ENCODE measurements around the gene CPXM1.
"Not testable (repeated sequence)": the region's sequence is repeated elsewhere in the genome, so short reads cannot be mapped to it uniquely, and the experiment has no call there.

Gene CPXM1

DNA sequence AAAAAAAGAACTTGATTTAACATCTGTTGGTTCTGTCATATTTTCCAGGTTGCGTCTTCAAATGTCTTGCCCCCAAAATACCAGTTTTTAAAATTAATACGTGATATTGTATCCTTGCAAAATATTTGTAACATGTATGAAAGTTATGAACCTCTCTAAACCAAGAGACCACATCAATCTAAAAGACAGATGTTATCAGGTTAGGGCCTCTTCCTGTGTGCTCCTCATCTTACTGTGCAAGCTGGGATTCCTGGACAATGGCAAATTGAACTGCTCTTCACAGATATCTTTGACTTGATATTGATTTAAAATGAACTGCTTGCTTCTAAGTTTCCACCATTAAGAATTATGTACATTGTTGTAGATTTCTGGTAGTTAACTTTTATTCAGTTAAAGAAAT lies 25.3 kb upstream of the CPXM1 start:
- H3K27ac ChIP-seq = no peak overlapping the region

DNA sequence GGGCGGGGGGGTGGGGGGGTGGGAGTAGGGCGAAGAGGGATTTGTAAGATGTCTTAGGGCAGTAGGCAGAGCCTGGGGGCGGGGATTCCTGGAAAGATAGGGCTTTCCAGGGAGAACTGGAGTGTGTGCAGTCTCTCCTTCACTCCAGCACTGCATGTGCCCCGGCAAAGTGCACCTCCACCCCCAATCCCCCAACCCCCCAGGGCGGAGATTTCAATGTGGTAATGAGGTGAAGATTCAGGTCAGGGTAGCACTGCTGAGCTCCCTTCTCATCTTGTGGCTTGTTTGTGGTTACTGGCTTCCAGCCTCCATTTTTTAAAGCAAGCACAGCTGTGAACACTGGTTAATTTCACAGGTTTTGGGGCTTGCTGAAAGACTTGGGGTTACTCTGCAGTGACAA lies 21.6 kb upstream of the CPXM1 start:
- no peak for DNase-seq (ENCODE audit: low read depth, low spot score)
- no peak overlapping the region for H3K27ac ChIP-seq

More for the DNA sequence above, 25.3 kb upstream of the CPXM1 start:
- no peak for DNase-seq (ENCODE audit: low read depth, low spot score)

DNA sequence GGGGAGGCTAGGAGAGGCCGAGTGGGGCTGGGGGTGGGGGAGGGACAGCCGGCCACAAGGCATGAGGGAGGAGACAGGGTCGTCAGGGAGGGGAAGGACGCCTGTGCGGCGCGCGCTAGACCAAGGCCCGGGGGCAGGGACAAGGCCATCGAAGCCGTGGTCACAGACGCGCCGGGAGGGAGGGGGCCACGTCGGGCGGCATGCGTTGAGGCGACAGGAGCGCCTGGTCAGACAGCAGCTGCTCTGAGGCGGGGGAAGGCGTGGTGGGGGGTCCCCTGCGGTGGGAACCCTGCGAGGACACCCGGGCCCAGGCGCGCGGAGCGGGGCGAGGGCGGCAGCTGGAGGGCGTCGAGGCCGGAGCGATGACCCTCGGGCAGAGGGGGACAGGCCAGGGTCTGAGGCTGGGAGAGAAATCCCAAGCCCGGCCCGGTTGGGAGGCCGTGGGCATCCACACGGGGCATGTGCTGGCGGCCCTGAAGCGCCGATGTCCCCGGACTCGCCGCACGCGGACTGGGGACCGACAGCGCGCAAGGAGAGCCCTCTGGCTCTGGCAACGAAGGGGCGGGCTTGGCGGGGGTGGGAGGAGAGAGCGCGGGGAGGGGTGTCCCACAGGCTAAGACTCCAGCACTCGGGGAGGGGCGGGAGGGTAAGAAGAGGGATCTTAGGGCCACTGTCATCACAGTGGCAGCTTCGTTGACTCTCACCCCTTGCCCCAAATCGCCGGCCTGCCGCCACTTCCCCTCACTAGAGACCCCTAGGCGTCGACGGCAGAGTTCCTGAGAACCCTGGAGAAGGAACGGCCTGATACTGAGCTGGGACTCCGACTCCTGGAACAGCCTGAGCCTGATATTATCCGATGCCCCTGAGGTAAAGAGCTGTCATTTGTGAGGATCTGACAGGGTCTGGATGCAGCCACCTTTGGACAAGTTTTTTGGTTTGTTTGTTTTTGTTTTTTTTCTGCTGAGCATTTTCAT lies 20.8 kb upstream of the CPXM1 start:
- H3K27ac ChIP-seq = no peak overlapping the region
- DNase-seq (ENCODE audit: low read depth, low spot score) = no peak

DNA sequence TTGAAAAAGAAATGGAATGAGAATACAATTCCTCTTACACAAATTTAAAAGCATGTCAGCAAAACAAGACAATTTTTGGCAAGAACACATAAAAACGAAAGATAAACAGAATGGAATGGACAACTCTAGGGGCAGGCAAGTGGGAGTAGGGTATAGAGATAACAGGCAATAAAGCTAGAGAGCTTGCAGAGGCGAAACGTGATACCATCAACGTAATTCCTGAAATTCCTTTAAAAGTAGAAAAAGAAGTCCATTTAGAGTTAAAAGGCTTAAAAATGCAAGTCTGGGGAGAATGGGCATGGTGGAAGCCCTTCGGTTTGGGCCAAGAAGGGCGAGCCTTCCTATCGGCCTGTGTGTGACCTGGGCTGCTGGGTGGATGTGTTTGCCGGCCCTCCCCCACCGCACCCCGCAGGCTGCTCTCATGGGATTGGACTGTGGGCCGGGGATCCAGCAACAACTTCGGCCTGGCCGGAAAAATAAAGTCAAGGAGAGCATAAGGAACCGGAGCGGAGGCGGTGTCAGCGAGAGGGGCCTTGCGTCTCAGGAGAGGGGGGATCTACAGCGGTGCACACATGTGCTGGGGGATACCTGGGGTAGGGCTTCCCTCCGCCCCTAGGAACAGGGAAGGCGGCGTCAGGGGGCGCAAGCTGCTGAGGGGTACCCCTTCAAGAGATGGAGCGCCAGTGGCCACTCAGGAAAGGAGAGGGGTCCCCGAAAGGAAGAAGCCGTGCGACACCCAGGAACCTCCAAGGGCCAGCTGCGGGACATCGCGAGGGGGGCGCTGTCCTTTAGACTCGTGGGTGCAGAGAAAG lies 19.9 kb upstream of the CPXM1 start:
- DNase-seq (ENCODE audit: low read depth, low spot score) = no peak
- no peak overlapping the region for H3K27ac ChIP-seq

DNA sequence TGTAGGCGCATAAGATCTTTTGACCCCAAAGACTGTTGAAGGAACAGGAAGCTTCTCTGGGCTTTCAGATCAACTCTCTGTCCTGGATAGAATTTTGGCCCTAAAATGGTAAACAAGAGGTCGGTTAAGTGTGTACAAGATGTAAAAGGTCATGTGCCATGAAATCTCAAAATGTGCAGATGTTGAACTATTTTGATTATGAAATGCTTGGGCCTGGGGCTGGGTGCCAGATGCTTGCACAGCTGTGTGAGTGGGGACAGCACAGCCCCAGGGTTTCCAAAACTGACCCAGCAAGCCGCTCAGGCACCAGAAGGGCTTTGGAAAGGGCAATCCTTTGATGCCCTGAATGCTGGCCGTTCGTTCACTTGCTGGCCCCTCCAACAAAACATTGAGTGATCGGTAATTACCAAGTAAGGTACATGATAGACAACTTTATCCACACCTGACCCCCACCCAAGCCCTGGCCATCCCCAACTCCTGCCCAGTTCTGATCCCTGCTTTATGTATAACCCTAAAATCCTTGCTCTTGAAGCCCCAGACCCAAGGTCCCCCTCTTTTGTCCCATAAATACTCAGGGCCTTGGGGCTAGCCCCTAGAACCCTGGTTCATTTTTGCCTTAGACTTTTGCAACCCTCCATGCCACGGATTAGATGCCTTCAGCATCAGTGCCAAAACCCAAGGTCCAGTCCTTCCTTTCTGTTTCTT lies 17.6 kb upstream of the CPXM1 start:
- DNase-seq (ENCODE audit: low read depth, low spot score) = no peak
- H3K27ac ChIP-seq = no peak overlapping the region

DNA sequence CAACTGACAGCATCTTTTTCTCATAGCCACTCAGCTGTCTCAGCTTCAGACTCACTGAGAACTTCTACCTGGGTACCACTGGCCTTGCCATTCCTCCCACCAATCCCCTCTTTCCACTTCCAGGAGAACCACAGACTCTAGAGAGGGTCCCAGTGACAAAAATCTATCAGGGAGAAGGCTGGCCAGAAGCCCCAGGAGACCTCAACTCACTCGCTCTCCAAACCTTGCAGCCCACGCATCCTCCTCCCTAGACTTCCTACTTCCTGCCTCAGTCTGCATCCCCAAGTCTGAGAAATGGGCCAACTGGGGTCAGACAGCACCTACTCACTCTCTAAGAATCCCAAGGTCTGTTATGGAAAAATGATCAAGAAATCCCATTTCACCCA lies 16.9 kb upstream of the CPXM1 start:
- no peak for DNase-seq (ENCODE audit: low read depth, low spot score)
- H3K27ac ChIP-seq = no peak overlapping the region

DNA sequence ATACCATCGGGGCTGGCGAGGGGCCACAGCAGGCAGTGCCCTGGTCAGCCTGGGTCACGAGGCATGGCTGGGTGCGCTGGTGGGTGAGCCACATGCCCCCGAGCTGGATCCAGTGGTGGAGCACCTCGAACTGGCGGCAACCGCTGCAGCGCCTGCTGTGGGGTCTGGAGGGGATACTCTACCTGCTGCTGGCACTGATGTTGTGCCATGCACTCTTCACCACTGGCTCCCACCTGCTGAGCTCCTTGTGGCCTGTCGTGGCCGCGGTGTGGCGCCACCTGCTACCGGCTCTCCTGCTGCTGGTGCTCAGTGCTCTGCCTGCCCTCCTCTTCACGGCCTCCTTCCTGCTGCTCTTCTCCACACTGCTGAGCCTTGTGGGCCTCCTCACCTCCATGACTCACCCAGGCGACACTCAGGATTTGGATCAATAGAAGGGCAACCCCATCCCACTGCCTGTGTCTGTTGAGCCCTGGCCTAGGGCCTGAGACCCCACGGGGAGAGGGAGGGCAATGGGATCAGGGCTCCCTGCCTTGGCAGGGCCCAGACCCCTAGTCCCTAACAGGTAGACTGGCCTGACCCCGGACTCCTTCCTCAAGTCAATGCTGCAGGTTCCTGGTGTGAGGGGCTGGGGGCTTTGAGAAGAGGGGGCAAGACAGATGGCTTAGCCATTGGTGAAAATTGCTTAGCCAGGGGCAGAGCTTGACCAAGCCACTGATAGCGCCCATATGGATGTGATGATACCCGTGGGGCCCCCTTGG lies 16.3 kb upstream of the CPXM1 start:
- H3K27ac ChIP-seq = no peak overlapping the region
- no peak for DNase-seq (ENCODE audit: low read depth, low spot score)

DNA sequence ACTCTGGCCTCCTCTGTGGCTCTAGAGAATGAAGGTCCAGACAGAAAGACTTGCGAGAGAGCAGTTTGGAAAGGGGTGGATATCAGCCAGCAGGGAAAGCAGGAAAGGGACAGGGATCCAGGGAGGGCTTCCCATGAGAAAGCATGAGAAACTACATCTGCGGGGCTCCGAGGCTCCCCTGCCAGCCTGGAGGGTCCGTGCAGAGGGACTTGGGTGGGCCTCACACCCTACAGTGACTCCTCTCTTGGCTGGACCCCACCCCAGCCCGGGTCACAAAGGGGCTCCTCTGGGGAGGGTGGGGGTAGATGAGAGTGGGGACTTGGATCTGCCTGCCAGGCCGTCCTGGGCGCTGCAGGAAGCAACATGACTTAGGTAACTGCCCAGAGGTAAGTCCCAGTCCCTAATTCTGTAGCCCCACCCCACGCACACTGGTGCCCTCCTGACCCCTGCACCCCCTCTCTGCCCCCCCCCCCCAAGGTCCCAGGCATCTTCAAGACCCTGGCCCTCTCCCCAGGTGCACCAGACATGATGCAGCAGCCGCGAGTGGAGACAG lies 15.7 kb upstream of the CPXM1 start, which contains the start of gene TMEM239:
Gene TMEM239, plus strand, starts transcription at position 335 of the 553 bp plus-strand sequence. Its CDS starts 191 bp downstream, at position 526.
- no peak within 1 kb of the TSS for H3K27ac ChIP-seq
- no peak for DNase-seq (ENCODE audit: low read depth, low spot score)

DNA sequence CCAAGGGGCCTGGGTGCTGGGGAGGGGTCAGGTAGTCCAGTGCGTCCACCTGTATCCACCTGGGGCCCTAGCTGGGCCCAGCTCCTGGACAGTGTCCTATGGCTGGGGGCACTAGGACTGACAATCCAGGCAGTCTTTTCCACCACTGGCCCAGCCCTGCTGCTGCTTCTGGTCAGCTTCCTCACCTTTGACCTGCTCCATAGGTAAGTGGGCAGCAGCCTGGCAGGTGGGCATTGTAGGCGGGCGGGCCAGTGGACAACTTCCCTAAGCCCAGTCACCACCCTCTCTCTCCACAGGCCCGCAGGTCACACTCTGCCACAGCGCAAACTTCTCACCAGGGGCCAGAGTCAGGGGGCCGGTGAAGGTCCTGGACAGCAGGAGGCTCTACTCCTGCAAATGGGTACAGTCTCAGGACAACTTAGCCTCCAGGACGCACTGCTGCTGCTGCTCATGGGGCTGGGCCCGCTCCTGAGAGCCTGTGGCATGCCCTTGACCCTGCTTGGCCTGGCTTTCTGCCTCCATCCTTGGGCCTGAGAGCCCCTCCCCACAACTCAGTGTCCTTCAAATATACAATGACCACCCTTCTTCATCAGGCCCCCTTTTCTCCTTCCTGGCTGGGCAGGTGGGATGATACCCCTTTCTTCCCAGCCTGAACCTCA lies 14.9 kb upstream of the CPXM1 start:
- no peak overlapping the region for H3K27ac ChIP-seq

DNA sequence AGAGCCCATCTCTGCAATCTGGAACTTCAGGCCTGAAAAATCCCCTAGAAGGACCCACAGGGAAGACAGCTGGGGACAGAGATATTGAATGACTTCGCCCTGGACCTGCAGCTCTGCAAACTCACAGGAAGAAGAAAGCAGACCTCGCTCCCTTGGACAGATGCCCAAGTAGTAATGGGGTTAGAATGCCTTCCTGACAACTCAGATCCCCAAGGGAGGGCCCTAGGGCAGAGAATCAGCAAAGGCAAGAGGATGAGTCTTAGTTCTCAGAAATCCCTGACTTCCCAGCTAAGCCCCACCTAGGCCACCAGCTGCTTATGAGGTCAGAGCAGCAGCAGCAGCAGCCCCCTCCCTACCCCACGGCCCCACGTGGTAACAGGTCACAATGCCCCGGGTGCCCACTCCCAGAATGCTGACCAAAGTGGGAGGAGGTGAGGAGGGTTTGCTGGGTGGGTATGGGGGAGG lies 14.2 kb upstream of the CPXM1 start, which contains the start of gene C20orf141:
Gene C20orf141, plus strand, starts transcription at position 401 of the 465 bp plus-strand sequence. CDS start 198 bp downstream, outside the sequence.
- peak; percentile 69 for DNase-seq (ENCODE audit: low read depth, low spot score)
- no peak within 1 kb of the TSS for H3K27ac ChIP-seq

More for the DNA sequence above, 14.9 kb upstream of the CPXM1 start:
- no peak for DNase-seq (ENCODE audit: low read depth, low spot score)

DNA sequence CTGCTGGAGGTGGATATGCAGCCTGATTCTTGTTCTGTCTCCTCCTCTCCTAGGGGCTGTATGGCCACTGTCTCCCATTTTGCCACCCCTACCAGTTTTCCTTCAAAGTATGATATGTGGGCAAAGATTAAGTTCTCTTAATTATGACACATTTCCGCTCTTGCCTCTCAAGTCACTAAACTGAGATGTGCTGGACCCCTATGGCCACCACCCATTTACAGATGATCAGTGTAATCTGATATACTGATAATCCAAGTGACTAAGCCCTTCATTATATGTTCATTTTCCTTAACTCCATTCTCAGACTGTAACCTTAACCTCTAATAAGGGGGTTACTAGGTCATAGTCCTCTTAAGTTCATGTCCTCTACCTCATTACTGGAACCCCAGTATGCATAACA lies 13.6 kb upstream of the CPXM1 start:
- no peak overlapping the region for H3K27ac ChIP-seq
- no peak for DNase-seq (ENCODE audit: low read depth, low spot score)

DNA sequence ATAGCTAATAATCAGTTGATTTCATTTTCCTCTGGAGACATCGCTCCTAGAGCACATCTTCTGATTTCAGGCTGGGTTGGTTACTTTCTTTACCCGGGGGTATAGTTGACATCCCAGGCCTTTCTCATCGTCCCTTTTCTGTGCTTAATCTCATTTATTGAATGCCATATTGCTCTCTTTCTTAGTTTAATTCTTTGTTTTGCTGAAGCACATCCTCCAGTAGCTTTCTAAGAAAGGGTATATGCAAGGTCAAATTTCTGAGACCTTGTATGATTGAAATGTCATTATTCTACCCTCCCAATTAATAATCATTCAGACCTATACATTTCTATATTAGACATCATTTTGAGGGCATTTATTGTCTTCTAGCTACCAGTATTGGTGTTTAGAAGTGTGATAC lies 11.8 kb upstream of the CPXM1 start:
- no peak for DNase-seq (ENCODE audit: low read depth, low spot score)
- no peak overlapping the region for H3K27ac ChIP-seq

DNA sequence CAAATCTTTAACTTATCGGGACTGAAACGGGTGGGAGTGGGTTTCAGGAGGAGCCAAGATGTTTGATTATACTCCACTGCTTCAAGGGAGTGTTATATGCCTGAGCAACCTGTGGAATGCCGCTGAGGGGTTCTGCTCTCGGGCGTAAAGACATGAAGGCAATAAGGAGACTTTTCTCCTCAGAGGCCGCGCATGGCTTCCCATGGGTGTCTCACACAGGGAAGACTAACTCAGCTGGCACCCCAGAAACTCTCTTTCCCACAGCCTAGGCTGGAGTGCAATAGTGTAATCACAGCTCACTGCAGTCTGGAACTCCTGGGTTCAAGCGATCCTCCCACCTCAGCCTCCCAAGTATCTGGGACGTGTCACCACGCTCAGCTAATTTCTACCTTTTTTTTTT lies 9.3 kb upstream of the CPXM1 start:
- DNase-seq (ENCODE audit: low read depth, low spot score) = no peak
- H3K27ac ChIP-seq = no peak overlapping the region

DNA sequence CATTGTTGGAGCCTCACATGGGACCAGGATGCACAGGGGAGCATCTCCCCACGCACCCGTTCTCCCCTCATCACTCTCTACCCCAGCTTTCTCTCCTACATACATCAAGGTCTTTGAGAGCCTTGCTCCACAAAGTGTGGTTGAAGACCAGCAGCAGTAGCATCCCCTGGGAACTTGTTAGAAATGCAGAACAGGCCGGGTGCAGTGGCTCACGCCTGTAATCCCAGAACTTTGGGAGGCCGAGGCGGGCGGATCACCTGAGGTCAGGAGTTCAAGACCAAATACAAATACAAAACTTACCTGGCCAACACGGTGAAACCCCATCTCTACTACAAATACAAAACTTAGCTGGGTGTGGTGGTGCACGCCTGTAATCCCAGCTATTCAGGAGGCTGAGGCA lies 7.5 kb upstream of the CPXM1 start:
- DNase-seq (ENCODE audit: low read depth, low spot score) = not testable (repeated sequence)

DNA sequence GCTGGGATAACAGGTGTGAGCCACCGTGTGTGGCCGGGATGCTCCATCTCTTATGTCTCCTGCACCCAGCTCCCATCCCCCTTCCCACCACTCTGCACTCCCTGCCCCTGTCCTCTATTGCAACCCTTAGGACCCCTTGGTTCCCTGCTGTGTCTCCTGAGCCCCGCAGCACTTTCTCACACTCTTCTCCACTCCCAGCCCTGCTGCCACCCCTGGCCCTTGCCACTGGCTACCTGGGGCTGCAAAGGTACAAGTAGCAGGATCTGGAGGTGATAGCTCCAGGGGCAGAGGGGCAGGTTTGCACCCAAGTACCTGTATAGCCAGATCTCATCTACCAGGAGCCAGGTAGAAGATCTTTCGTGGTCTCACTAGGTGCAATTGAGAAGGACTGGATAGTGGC lies 6.6 kb upstream of the CPXM1 start:
- DNase-seq (ENCODE audit: low read depth, low spot score) = no peak
- H3K27ac ChIP-seq = no peak overlapping the region

More for the DNA sequence above, 7.5 kb upstream of the CPXM1 start:
- H3K27ac ChIP-seq = not testable (repeated sequence)

DNA sequence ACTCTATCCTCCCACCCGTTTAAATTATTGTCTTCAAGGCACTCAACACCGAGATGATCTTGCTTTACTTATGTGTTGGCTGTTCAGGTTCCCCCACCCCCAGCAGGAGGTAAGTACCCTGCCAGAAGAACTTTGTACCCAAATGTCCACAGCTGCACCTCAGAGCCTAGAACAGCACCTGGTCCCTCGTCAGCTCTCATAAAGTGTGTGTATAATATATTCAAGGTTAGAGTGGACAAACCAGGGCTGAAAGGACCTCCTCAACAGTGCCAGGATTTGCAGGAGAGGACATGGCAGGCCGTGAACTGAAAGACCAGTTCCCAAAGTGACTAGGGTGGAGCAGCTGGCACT lies 5.9 kb upstream of the CPXM1 start:
- H3K27ac ChIP-seq = no peak overlapping the region
- DNase-seq (ENCODE audit: low read depth, low spot score) = no peak

DNA sequence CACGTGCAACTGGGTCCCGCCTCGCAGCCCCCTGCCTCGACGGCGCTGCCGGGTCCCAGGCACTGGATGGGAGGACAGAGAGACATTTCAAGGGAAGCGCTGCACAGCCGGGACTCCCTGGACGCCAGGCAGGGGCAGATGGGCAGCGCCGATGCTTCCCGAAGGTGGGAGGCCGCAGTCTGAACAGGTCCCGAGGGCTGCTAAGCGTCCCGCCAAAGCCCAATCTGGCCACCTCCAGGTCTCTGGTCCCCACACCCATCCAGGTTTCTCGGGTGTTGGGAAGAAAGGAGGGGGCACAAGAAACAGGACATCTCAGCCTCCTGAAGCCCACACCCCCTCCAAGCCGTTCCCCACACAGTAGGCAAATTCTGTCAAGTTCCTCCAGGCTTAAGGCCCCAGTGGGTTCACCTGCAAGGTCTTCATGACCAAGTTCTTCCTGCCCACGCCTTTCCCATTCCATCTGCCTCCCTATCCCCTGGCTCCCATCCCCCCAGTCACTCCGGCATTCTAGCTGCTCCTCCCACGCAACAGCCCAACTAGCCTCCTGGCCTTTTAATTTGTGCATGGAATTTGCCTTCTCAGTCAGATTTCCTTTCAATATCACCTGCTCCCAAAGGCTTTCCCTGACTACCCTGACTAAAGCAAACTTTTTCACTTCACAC lies 5.4 kb upstream of the CPXM1 start:
- no peak for DNase-seq (ENCODE audit: low read depth, low spot score)

More for the DNA sequence above, 5.4 kb upstream of the CPXM1 start:
- H3K27ac ChIP-seq = no peak overlapping the region

Measured in epithelial cell of prostate (primary cell).